ENCODE data around the gene STK32C. TPM values are rescaled to one million over a fixed set of nuclear protein-coding genes. Genes with fewer than 3 reads are reported as not detected.

STK32C gene
- polyA plus RNA-seq, 1 donor from 2014 or later = 23.2 TPM

DNA sequence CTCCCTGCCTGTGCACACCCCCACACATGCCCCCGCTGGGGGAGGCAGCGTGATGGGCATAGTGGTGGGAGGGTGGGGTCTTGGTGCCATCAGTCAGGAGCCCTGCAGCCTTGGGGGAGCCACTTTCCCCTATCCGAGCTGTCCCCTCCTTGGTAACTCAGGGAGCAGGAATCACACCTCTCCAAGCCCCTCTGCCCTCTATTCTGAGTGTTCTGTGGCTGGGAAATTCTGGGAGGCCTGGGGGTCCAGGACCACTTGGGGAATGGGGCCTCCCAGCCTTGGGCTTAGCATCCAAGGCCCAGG is 109.7 kb downstream of the STK32C start:
- H3K9ac ChIP-seq (ENCODE audit: low read length) = no peak overlapping the region
- no peak overlapping the region for H3K27ac ChIP-seq (ENCODE audit: low read length)
- TF ChIP-seq RAD21 (conservative IDR thresholded peaks at IDR 0.05) (no peak), POLR2AphosphoS5 (IDR thresholded peaks at IDR 0.05) (no peak)
- TF ChIP-seq, protein P1, sequence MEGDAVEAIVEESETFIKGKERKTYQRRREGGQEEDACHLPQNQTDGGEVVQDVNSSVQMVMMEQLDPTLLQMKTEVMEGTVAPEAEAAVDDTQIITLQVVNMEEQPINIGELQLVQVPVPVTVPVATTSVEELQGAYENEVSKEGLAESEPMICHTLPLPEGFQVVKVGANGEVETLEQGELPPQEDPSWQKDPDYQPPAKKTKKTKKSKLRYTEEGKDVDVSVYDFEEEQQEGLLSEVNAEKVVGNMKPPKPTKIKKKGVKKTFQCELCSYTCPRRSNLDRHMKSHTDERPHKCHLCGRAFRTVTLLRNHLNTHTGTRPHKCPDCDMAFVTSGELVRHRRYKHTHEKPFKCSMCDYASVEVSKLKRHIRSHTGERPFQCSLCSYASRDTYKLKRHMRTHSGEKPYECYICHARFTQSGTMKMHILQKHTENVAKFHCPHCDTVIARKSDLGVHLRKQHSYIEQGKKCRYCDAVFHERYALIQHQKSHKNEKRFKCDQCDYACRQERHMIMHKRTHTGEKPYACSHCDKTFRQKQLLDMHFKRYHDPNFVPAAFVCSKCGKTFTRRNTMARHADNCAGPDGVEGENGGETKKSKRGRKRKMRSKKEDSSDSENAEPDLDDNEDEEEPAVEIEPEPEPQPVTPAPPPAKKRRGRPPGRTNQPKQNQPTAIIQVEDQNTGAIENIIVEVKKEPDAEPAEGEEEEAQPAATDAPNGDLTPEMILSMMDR (IDR thresholded peaks at IDR 0.05; ENCODE audit: poor library complexity, severe bottlenecking) = no peak

DNA sequence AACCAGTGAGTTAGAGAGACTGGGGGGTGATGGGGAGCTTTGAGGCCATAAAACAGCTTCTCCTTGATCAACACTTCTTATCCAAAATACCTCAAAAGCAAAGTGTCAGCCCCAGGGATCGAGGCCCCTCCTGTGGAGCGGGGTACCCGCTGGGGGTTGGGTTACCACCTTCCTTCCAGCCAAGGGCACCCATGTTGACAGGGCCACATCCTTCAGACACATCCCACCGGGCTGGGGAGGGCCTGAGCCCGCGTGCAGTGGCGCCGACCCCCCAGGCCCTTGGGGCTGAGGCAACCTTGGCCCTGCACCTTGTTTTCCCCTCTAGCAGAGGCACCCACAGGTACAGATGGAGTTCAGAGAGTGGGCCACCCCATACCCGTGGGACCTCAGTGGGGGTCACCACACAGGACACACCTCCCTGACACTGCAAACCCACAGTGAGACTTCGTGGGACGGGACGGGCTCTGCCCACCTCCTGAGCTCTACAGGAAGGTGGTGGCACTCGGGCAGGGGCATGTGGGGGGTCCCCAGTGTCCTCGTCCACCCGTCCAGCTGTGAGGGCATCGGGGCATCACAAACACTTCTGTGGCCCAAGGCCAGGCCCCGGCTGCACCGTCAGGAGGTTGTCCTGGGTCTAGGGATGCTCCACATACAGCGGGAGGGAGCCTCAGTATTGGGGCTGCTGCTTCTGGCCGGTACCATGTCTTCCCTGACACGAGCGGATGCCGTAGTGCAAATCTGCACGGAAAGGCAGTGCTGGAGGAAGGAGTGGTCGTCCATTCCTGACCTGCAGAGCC is 110.3 kb downstream of the STK32C start:
- no peak overlapping the region for H3K9ac ChIP-seq (ENCODE audit: low read length)
- no peaks in the 10 kb centered on the region for H3F3A ChIP-seq (ENCODE audit: insufficient read depth, low read length, poor library complexity, severe bottlenecking)
- no peak for TF ChIP-seq POLR2AphosphoS5 (IDR thresholded peaks at IDR 0.05)
- TF ChIP-seq TAF1 (IDR thresholded peaks at IDR 0.05; ENCODE audit: low read depth) = no peak
- H3K79me2 ChIP-seq (replicated peaks; ENCODE audit: insufficient read depth, low read length) = no peaks in the 10 kb centered on the region
- no peaks in the 10 kb centered on the region for H3K9me2 ChIP-seq (ENCODE audit: insufficient read depth, low read length)
- no peaks in the 10 kb centered on the region for H4K20me1 ChIP-seq (ENCODE audit: insufficient read depth)
- no peak overlapping the region for H3K4me3 ChIP-seq (ENCODE audit: low read length)
- H3K4me2 ChIP-seq (ENCODE audit: low read length) = no peak overlapping the region
- no peaks in the 10 kb centered on the region for H3K27me3 ChIP-seq (ENCODE audit: insufficient read depth, low read depth, low read length)
- H2AFZ ChIP-seq (ENCODE audit: low read depth, low read length) = no peak overlapping the region
- no peaks in the 10 kb centered on the region for H3K9me3 ChIP-seq (ENCODE audit: low read length)
- no peak overlapping the region for H3K27ac ChIP-seq (ENCODE audit: low read length)
- no peaks in the 10 kb centered on the region for H3K36me3 ChIP-seq (ENCODE audit: insufficient read depth, low read length)

More for the DNA sequence above, 109.7 kb downstream of the STK32C start:
- Histone ChIP-seq H2AFZ (ENCODE audit: low read depth, low read length) (no peak overlapping the region), H3K36me3 (ENCODE audit: insufficient read depth, low read length) (no peaks in the 10 kb centered on the region), H3K4me3 (ENCODE audit: low read length) (no peak overlapping the region), H3K9me3 (ENCODE audit: low read length) (no peaks in the 10 kb centered on the region), H3K79me2 (replicated peaks; ENCODE audit: insufficient read depth, low read length) (no peaks in the 10 kb centered on the region), H3K4me2 (ENCODE audit: low read length) (no peak overlapping the region), H3F3A (ENCODE audit: insufficient read depth, low read length, poor library complexity, severe bottlenecking) (no peaks in the 10 kb centered on the region), H3K9me2 (ENCODE audit: insufficient read depth, low read length) (no peaks in the 10 kb centered on the region), H3K27me3 (ENCODE audit: insufficient read depth, low read depth, low read length) (no peaks in the 10 kb centered on the region), H4K20me1 (ENCODE audit: insufficient read depth) (no peaks in the 10 kb centered on the region)

DNA sequence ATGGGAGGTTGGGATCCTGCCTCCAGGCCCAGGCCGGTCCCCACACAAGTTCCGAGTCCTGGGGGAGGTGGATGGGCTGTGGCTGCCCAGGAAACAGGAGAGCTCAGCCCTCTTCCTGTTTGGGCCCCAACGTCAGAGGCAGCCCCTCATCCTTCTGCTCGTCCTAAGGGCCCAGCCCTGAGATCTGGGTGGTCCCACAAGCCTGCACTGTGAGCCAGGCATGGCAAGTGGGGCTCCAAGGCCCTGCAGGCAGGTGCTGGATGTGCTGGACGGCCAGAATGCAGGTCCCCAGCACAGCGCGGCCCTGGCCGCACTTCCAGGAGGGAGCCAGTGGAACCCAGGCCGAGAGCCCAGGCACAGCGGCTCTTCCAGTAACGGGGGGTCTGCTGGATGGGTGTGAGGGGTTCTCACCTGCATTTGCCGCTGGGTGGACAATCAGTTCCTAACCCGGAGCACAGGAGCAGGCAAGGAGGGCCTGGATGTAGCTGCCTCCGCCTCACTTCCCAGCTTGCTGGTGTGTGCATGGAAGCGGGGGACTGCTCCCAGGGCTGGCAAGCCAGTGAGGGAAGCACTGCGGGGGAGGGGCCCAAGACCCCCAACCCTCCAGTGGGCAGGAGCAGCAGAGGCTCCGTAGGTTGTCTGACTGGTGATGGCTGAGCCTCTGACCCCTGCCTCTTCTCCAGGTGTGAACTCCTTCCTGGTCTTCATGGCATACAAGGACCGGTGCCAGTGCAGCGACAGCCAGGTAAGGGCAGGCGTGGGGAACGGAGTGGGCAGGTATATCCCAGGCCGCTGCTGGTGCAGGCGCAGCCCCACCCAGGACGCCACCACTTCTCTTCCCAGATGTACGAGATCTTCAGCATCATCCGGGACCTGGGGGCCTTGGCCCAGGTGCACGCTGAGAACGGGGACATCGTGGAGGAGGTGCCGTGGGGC is 111.3 kb downstream of the STK32C start:
- Histone ChIP-seq H3K4me3 (ENCODE audit: low read length) (no peak overlapping the region), H4K20me1 (ENCODE audit: insufficient read depth) (no peaks in the 10 kb centered on the region), H3K36me3 (ENCODE audit: insufficient read depth, low read length) (no peaks in the 10 kb centered on the region), H3K9me2 (ENCODE audit: insufficient read depth, low read length) (no peaks in the 10 kb centered on the region), H3K4me2 (ENCODE audit: low read length) (no peak overlapping the region), H2AFZ (ENCODE audit: low read depth, low read length) (no peak overlapping the region), H3K27ac (ENCODE audit: low read length) (no peak overlapping the region), H3K9ac (ENCODE audit: low read length) (no peak overlapping the region), H3K27me3 (ENCODE audit: insufficient read depth, low read depth, low read length) (no peaks in the 10 kb centered on the region), H3F3A (ENCODE audit: insufficient read depth, low read length, poor library complexity, severe bottlenecking) (no peaks in the 10 kb centered on the region), H3K9me3 (ENCODE audit: low read length) (no peaks in the 10 kb centered on the region), H3K79me2 (replicated peaks; ENCODE audit: insufficient read depth, low read length) (no peaks in the 10 kb centered on the region)
- TF ChIP-seq, protein P1 (IDR thresholded peaks at IDR 0.05; ENCODE audit: poor library complexity, severe bottlenecking) = no peak
- TF ChIP-seq MXI1 (conservative IDR thresholded peaks at IDR 0.05; ENCODE audit: poor library complexity, severe bottlenecking) (no peak), EP300 (conservative IDR thresholded peaks at IDR 0.05; ENCODE audit: poor library complexity, severe bottlenecking) (no peak), EZH2 (IDR thresholded peaks at IDR 0.05; ENCODE audit: borderline replicate concordance, insufficient read depth, low read length, poor library complexity, severe bottlenecking) (no peak), TAF1 (IDR thresholded peaks at IDR 0.05; ENCODE audit: low read depth) (no peak), RAD21 (conservative IDR thresholded peaks at IDR 0.05) (no peak)
- TF ChIP-seq, protein P2, sequence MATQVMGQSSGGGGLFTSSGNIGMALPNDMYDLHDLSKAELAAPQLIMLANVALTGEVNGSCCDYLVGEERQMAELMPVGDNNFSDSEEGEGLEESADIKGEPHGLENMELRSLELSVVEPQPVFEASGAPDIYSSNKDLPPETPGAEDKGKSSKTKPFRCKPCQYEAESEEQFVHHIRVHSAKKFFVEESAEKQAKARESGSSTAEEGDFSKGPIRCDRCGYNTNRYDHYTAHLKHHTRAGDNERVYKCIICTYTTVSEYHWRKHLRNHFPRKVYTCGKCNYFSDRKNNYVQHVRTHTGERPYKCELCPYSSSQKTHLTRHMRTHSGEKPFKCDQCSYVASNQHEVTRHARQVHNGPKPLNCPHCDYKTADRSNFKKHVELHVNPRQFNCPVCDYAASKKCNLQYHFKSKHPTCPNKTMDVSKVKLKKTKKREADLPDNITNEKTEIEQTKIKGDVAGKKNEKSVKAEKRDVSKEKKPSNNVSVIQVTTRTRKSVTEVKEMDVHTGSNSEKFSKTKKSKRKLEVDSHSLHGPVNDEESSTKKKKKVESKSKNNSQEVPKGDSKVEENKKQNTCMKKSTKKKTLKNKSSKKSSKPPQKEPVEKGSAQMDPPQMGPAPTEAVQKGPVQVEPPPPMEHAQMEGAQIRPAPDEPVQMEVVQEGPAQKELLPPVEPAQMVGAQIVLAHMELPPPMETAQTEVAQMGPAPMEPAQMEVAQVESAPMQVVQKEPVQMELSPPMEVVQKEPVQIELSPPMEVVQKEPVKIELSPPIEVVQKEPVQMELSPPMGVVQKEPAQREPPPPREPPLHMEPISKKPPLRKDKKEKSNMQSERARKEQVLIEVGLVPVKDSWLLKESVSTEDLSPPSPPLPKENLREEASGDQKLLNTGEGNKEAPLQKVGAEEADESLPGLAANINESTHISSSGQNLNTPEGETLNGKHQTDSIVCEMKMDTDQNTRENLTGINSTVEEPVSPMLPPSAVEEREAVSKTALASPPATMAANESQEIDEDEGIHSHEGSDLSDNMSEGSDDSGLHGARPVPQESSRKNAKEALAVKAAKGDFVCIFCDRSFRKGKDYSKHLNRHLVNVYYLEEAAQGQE (IDR thresholded peaks at IDR 0.05; ENCODE audit: borderline replicate concordance) = no peak

Data from neural cell (in vitro differentiated cells).